Neural progenitor cell (in vitro differentiated cells): ENCODE results near the gene SHROOM3. TPM values are rescaled to one million over a fixed set of nuclear protein-coding genes. Genes with fewer than 3 reads are reported as not detected.

Experiments
- DNase-seq: peaks from one replicate; pipeline ENCODE4 v3.0.0-alpha.2; 2016; ENCODE audit warnings: low spot score
- H2AFZ ChIP-seq: fragments of 200-600 bp; sonication (generic); replicated peaks from 2 replicates; pipeline ENCODE4 v1.6.1; 2016; ENCODE audit warnings: antibody characterized with exemption
- H3F3A ChIP-seq: fragments of 200-600 bp; sonication (generic); 2 replicates; pipeline ENCODE4 v1.6.1; 2016; ENCODE audit warnings: antibody characterized with exemption, low read depth
- H3K27ac ChIP-seq: fragments of 200-600 bp; sonication (generic); 2 replicates; pipeline ENCODE4 v1.5.1; 2016; ENCODE audit warnings: mild to moderate bottlenecking
- H3K27me3 ChIP-seq: fragments of 200-600 bp; sonication (generic); 2 replicates; pipeline ENCODE4 v1.6.1; 2016; ENCODE audit warnings: mild to moderate bottlenecking, moderate library complexity
- H3K36me3 ChIP-seq: fragments of 200-600 bp; sonication (generic); 2 replicates; pipeline ENCODE4 v1.5.1; 2016
- H3K4me1 ChIP-seq: fragments of 200-600 bp; sonication (generic); 2 replicates; pipeline ENCODE4 v1.6.1; 2016; ENCODE audit warnings: mixed run types
- H3K4me2 ChIP-seq: fragments of 200-600 bp; sonication (generic); 2 replicates; pipeline ENCODE4 v1.6.1; 2016
- H3K4me3 ChIP-seq: fragments of 200-600 bp; sonication (generic); 2 replicates; pipeline ENCODE4 v1.5.1; 2016
- H3K79me2 ChIP-seq: fragments of 200-600 bp; sonication (generic); 2 replicates; pipeline ENCODE4 v1.6.1; 2016; ENCODE audit warnings: low read depth
- H3K9ac ChIP-seq: fragments of 200-600 bp; sonication (generic); 2 replicates; pipeline ENCODE4 v1.6.1; 2016
- H3K9me3 ChIP-seq: fragments of 200-600 bp; sonication (generic); 2 replicates; pipeline ENCODE4 v1.5.1; 2016; ENCODE audit warnings: low read depth
- H4K20me1 ChIP-seq: fragments of 200-600 bp; sonication (generic); 2 replicates; pipeline ENCODE4 v1.6.1; 2016; ENCODE audit warnings: low read depth
- H3K27ac Mint-ChIP-seq: 3 replicates; pipeline ENCODE4 v1.8.0; 2021; ENCODE audit warnings: mixed read lengths
- H3K27me3 Mint-ChIP-seq: 2 replicates; pipeline ENCODE4 v1.8.0; 2022; ENCODE audit warnings: low read depth, mild to moderate bottlenecking, inconsistent platforms, moderate library complexity, mixed read lengths; ENCODE audit not compliant: insufficient read depth
- H3K36me3 Mint-ChIP-seq: 3 replicates; pipeline ENCODE4 v1.8.0; 2021; ENCODE audit warnings: mixed read lengths
- H3K4me1 Mint-ChIP-seq: 3 replicates; pipeline ENCODE4 v1.8.0; 2021; ENCODE audit warnings: mixed read lengths
- H3K4me3 Mint-ChIP-seq: 3 replicates; pipeline ENCODE4 v1.8.0; 2021; ENCODE audit warnings: mild to moderate bottlenecking, moderate library complexity, mixed read lengths
- H3K9me3 Mint-ChIP-seq: 3 replicates; pipeline ENCODE4 v1.8.0; 2020; ENCODE audit warnings: mixed read lengths
- EZH2 ChIP-seq: fragments of 200-600 bp; sonication (generic); IDR thresholded peaks from 2 replicates; pipeline ENCODE4 v1.6.1; 2017; ENCODE audit warnings: antibody characterized with exemption, mild to moderate bottlenecking, moderate library complexity
- EZH2phosphoT487 ChIP-seq: fragments of 200-600 bp; sonication (generic); IDR thresholded peaks from 2 replicates; pipeline ENCODE4 v1.6.1; 2017; ENCODE audit warnings: antibody characterized with exemption
- total RNA-seq: library from RNA; depleted of rRNA; stranded (reverse); fragments of >200 nt; gene quantifications from 2 replicates; pipeline ENCODE4 v1.2.3, GENCODE V29; 2015; ENCODE audit warnings: low replicate concordance
- TF ChIP-seq, protein P1 (sequence below): fragments of 200-600 bp; sonication (generic); IDR thresholded peaks from 2 replicates; pipeline ENCODE4 v1.5.1; 2017; ENCODE audit warnings: antibody characterized with exemption, mild to moderate bottlenecking

SHROOM3 gene
- total RNA-seq, 1 donor from 2014 or later, result 36.6 TPM

DNA sequence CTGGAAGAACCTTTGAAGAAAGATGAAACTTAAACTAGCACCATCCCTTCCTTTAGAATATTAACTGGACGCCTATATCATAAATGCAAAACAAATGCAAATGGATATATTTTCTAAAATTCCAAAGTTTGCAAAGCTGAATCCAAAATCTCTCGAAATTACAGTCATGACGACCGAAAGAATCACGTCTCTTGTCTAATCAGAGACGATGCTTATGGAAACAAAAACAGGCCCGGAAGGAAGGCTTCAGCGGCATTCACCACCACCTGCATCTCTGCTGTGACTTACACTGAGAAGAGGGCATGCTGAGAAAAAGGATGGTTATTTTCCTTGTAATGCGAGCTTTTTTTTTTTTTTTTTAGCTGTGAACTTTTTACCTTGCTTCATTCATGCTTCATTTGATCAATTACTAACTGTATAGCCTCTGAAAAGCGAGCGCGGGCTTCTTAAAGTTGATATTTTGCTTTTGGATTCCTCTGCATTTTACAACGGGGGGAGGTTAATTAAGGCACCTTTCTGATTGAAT is 253.7 kb downstream of the SHROOM3 start:
- H2AFZ ChIP-seq, result no peak overlapping the region
- DNase-seq, result peak; percentile 42
- peaks cover 36% of the 10 kb centered on the region for H3K4me1 ChIP-seq
- peak overlapping the region; percentile 96 for H3K4me2 ChIP-seq
- H3K4me3 Mint-ChIP-seq, result peak overlapping the region; percentile 91
- H3K27ac ChIP-seq, result no peak overlapping the region
- TF ChIP-seq EZH2 (no peak), EZH2phosphoT487 (no peak)
- TF ChIP-seq, protein P1, sequence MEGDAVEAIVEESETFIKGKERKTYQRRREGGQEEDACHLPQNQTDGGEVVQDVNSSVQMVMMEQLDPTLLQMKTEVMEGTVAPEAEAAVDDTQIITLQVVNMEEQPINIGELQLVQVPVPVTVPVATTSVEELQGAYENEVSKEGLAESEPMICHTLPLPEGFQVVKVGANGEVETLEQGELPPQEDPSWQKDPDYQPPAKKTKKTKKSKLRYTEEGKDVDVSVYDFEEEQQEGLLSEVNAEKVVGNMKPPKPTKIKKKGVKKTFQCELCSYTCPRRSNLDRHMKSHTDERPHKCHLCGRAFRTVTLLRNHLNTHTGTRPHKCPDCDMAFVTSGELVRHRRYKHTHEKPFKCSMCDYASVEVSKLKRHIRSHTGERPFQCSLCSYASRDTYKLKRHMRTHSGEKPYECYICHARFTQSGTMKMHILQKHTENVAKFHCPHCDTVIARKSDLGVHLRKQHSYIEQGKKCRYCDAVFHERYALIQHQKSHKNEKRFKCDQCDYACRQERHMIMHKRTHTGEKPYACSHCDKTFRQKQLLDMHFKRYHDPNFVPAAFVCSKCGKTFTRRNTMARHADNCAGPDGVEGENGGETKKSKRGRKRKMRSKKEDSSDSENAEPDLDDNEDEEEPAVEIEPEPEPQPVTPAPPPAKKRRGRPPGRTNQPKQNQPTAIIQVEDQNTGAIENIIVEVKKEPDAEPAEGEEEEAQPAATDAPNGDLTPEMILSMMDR, result no peak
- H3K27me3 Mint-ChIP-seq, result peaks cover 3% of the 10 kb centered on the region
- no peaks in the 10 kb centered on the region for H3K9me3 ChIP-seq
- peaks cover 3% of the 10 kb centered on the region for H3K36me3 Mint-ChIP-seq
- peaks cover 51% of the 10 kb centered on the region for H3K4me1 Mint-ChIP-seq
- no peaks in the 10 kb centered on the region for H3K9me3 Mint-ChIP-seq
- peaks cover 41% of the 10 kb centered on the region for H3K79me2 ChIP-seq
- no peak overlapping the region for H3K9ac ChIP-seq
- peaks cover 9% of the 10 kb centered on the region for H3F3A ChIP-seq
- no peaks in the 10 kb centered on the region for H3K36me3 ChIP-seq
- H3K27ac Mint-ChIP-seq, result peak overlapping the region; percentile 90
- H3K4me3 ChIP-seq, result peak overlapping the region; percentile 92
- peaks cover 85% of the 10 kb centered on the region for H4K20me1 ChIP-seq
- peaks cover 7% of the 10 kb centered on the region for H3K27me3 ChIP-seq

DNA sequence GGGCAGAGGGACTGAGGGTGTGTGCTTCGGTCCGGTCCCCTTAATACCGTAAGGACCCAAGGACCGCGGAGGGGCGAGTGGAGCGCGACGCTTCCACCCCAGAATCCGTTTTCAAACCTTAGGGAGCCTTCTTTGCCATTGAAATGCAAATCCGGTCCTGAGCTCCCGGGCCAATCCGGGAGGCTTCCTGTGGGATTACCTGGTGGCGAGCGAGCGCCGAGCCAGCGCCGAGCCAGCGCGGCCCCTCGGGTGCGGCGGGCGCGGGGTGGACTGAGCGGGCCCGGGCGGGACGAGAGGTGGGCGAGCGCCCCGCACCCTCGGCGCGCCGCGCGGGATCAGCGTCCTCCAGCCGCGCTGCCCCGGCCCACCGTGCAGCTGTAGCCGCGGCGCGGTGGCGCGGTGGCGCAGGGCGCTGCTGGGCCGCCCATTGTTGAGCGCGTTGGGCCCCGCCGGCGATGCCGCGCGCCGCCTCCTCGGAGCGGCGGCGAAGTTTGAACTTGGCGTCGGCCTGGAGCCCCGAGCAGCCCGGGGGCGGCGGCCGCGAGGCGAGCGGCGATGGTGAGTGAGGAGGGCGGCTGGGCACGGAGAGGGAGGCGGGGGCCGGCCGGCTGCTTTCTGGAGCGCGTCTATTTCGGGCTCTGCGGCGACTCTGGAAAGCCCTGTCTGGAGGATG is 254.3 kb downstream of the SHROOM3 start:
- H3K4me1 Mint-ChIP-seq, result peaks cover 57% of the 10 kb centered on the region
- Histone ChIP-seq H3F3A (peaks cover 9% of the 10 kb centered on the region), H3K4me1 (peaks cover 36% of the 10 kb centered on the region), H3K9ac (peak overlapping the region; percentile 46), H2AFZ (peak overlapping the region; percentile 52), H3K36me3 (no peaks in the 10 kb centered on the region), H3K4me3 (peak overlapping the region; percentile 92), H3K79me2 (peaks cover 47% of the 10 kb centered on the region), H3K9me3 (no peaks in the 10 kb centered on the region), H4K20me1 (peaks cover 85% of the 10 kb centered on the region), H3K27me3 (peaks cover 7% of the 10 kb centered on the region), H3K4me2 (peak overlapping the region; percentile 96), H3K27ac (no peak overlapping the region)
- H3K9me3 Mint-ChIP-seq, result no peaks in the 10 kb centered on the region
- H3K36me3 Mint-ChIP-seq, result peaks cover 3% of the 10 kb centered on the region
- peak overlapping the region; percentile 98 for H3K27ac Mint-ChIP-seq
- peak; percentile 91 for DNase-seq
- H3K27me3 Mint-ChIP-seq, result peaks cover 3% of the 10 kb centered on the region
- TF ChIP-seq EZH2phosphoT487 (no peak), EZH2 (no peak)
- TF ChIP-seq, protein P1, result no peak
- H3K4me3 Mint-ChIP-seq, result peak overlapping the region; percentile 97

DNA sequence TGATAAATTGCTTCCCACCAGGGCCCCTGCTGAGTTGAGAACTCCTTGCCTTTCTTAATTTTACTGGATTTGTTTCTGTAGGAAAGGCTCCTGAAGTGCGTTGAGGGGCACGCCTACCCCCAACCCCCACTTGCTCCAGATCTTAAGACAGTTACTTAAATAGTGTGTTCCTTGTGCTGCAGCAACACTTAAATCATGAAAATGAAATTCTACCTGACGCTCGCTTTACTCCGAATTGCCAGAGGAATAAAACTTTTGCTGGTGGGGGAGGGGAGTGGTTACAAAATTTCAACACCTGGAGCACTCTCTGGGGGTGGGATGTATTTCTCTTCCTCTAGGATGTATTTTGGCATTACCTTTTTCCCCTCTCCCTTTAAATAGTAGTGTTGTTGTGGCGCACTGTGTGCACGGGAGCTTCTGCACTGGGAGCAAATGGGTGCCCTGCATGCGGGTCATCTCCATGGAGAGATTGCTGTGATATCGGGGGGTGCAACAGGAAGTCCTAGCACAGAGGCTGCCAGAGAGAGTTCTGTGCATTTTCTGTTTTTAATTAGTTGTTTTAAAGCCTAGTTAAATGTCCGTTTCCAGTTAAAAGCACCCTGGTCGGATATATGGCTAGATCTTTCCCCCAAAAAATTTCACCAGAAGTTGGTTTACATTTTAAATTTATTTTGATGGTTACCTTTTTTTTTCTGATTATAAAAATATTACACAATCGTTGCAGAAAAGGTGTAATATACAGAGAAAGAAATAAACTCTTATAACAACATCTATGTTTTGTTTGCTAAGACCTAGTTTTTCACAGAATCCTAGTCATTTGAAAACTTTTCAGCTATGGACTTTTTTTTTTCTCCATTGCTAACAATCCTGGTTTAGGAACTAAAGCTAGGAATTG is 255.2 kb downstream of the SHROOM3 start:
- Histone ChIP-seq H2AFZ (no peak overlapping the region), H4K20me1 (peaks cover 86% of the 10 kb centered on the region), H3K79me2 (peaks cover 57% of the 10 kb centered on the region), H3K4me2 (peak overlapping the region; percentile 96), H3K9ac (no peak overlapping the region), H3K9me3 (no peaks in the 10 kb centered on the region), H3F3A (peaks cover 11% of the 10 kb centered on the region), H3K27me3 (peaks cover 7% of the 10 kb centered on the region), H3K36me3 (no peaks in the 10 kb centered on the region), H3K27ac (no peak overlapping the region), H3K4me1 (peaks cover 44% of the 10 kb centered on the region), H3K4me3 (peak overlapping the region; percentile 92)
- H3K36me3 Mint-ChIP-seq, result peaks cover 3% of the 10 kb centered on the region
- H3K4me1 Mint-ChIP-seq, result peaks cover 65% of the 10 kb centered on the region
- peak overlapping the region; percentile 97 for H3K4me3 Mint-ChIP-seq
- TF ChIP-seq, protein P1, result no peak
- TF ChIP-seq EZH2 (no peak), EZH2phosphoT487 (no peak)
- peaks cover 3% of the 10 kb centered on the region for H3K27me3 Mint-ChIP-seq
- no peaks in the 10 kb centered on the region for H3K9me3 Mint-ChIP-seq
- peak overlapping the region; percentile 98 for H3K27ac Mint-ChIP-seq
- DNase-seq, result no peak
